T-helper 22 cell (primary cell): ENCODE results near the gene REXO1.

Source experiments
- DNase-seq: peaks from one replicate; pipeline ENCODE4 v3.0.0-alpha.2; 2020; ENCODE audit warnings: low read depth

REXO1 gene

GRCh38 chr19:1828279-1829238 lies 19.7 kb downstream of the REXO1 start:
- no peak for DNase-seq

GRCh38 chr19:1827566-1828278 lies 20.6 kb downstream of the REXO1 start:
- no peak for DNase-seq

GRCh38 chr19:1826557-1827521 lies 21.4 kb downstream of the REXO1 start:
- no peak for DNase-seq

- peak; percentile 49 for DNase-seq
Observed at GRCh38 chr19:1825909-1826556, 22.2 kb downstream of the REXO1 start.

GRCh38 chr19:1824252-1824622 lies 24.0 kb downstream of the REXO1 start:
- no peak for DNase-seq

- no peak for DNase-seq
Observed at GRCh38 chr19:1823539-1824251, 24.6 kb downstream of the REXO1 start.

GRCh38 chr19:1823020-1823419 lies 25.3 kb downstream of the REXO1 start:
- no peak for DNase-seq

GRCh38 chr19:1822210-1822609 lies 26.1 kb downstream of the REXO1 start:
- DNase-seq = no peak

- no peak for DNase-seq
Observed at GRCh38 chr19:1819341-1820255, 28.7 kb downstream of the REXO1 start.

GRCh38 chr19:1818549-1819195 lies 29.6 kb downstream of the REXO1 start:
- DNase-seq = no peak

- no peak for DNase-seq
Observed at GRCh38 chr19:1817553-1818179, 30.6 kb downstream of the REXO1 start.

GRCh38 chr19:1816530-1817298 lies 31.6 kb downstream of the REXO1 start:
- no peak for DNase-seq

GRCh38 chr19:1815605-1816529 lies 32.4 kb downstream of the REXO1 start:
- DNase-seq = no peak

GRCh38 chr19:1814833-1815604 lies 33.3 kb downstream of the REXO1 start:
- no peak for DNase-seq

GRCh38 chr19:1814391-1814790 lies 33.9 kb downstream of the REXO1 start:
- DNase-seq = no peak
